ENCODE measurements around the gene GRIN2A.

- TF ChIP-seq POLR2A (IDR thresholded peaks at IDR 0.05; ENCODE audit: low read depth, low read length) (no peak), POLR2AphosphoS5 (IDR thresholded peaks at IDR 0.05; ENCODE audit: low read depth, low read length) (no peak), TAF1 (IDR thresholded peaks at IDR 0.05; ENCODE audit: borderline replicate concordance, low read depth, low read length) (no peak)
Measured at GRCh38 chr16:9948933-9949332, 233.3 kb downstream of the GRIN2A start.
